HL-60/S4 treated with retinoic acid at 250 ng/mL for 4 days and 3 days (cell line): Measurements from ENCODE around the gene R3HDM2.

Source experiments
- in situ Hi-C: fragments of 300-500 bp; cut with MboI; formaldehyde crosslinking; loops from 2 replicates; pipeline ENCODE4 v1.7.0; 2022; ENCODE audit warnings: low sequenced_read_pairs

The R3HDM2 gene

GRCh38 chr12:57243521-57244311, 187.1 kb downstream of the R3HDM2 start:
- in situ Hi-C loops: no loop called here

GRCh38 chr12:57242691-57243454, 188.0 kb downstream of the R3HDM2 start:
- in situ Hi-C loops: no loop called here

GRCh38 chr12:57242329-57242690, 188.5 kb downstream of the R3HDM2 start:
- in situ Hi-C loops: no loop called here

- in situ Hi-C loops: no loop called here
Observed at GRCh38 chr12:57241402-57242310, 189.2 kb downstream of the R3HDM2 start.

GRCh38 chr12:57240926-57241401, 189.9 kb downstream of the R3HDM2 start:
- in situ Hi-C loops: no loop called here

- in situ Hi-C loops: no loop called here
Observed at GRCh38 chr12:57240066-57240921, 190.5 kb downstream of the R3HDM2 start.

- in situ Hi-C loops: no loop called here
Observed at GRCh38 chr12:57239587-57240065, 191.2 kb downstream of the R3HDM2 start.

- in situ Hi-C loops: no loop called here
Observed at GRCh38 chr12:57238854-57239554, 191.8 kb downstream of the R3HDM2 start.

- in situ Hi-C loops: no loop called here
Observed at GRCh38 chr12:57237932-57238853, 192.7 kb downstream of the R3HDM2 start.

- in situ Hi-C loops: no loop called here
Observed at GRCh38 chr12:57237596-57237931, 193.3 kb downstream of the R3HDM2 start.

GRCh38 chr12:57236925-57237595, 193.8 kb downstream of the R3HDM2 start:
- in situ Hi-C loops: no loop called here

GRCh38 chr12:57236201-57236924, 194.5 kb downstream of the R3HDM2 start:
- in situ Hi-C loops: no loop called here

- in situ Hi-C loops: no loop called here
Observed at GRCh38 chr12:57235728-57236131, 195.1 kb downstream of the R3HDM2 start.

GRCh38 chr12:57235017-57235727, 195.7 kb downstream of the R3HDM2 start:
- in situ Hi-C loops: no loop called here

GRCh38 chr12:57234571-57235016, 196.2 kb downstream of the R3HDM2 start:
- in situ Hi-C loops: no loop called here

GRCh38 chr12:57234233-57234570, 196.6 kb downstream of the R3HDM2 start:
- in situ Hi-C loops: no loop called here
